ENCODE data around the gene KIF2A. TPM values are rescaled to one million over a fixed set of nuclear protein-coding genes. Genes with fewer than 3 reads are reported as not detected.

Gene KIF2A
- total and polyA plus RNA-seq, 2 of the 4 experiments (the other 2 are of a cell fraction): 23.6 to 37.3 TPM

- Histone ChIP-seq H3K4me3 (ENCODE audit: insufficient read depth, low read depth, low read length) (peak overlapping the region; percentile 98), H3K79me1 (ENCODE audit: low read depth in 1 of 2, low read length in 2 of 2) (peaks cover 0 to 40% of the 10 kb centered on the region in 2 experiments; a peak in 2 of 4 replicates), H3K27me3 (ENCODE audit: control insufficient read depth, insufficient read depth, low read length) (no peaks in the 10 kb centered on the region), H2BK20ac (ENCODE audit: low read depth, low read length) (no peak overlapping the region), H3K27ac (ENCODE audit: insufficient read depth, low read length) (peak overlapping the region; percentile 91), H3K9me1 (ENCODE audit: insufficient read depth, low read length) (peaks cover 14% of the 10 kb centered on the region), H3K14ac (replicated peaks; ENCODE audit: low read depth, low read length) (0 out of 2 replicates have a peak overlapping the region, but pooled peaks have one; percentile 65), H3K4me2 (ENCODE audit: low read depth, low read length) (no peak overlapping the region), H4K20me1 (ENCODE audit: insufficient read depth, low read length) (peaks cover 38% of the 10 kb centered on the region), H3K9me3 (ENCODE audit: control insufficient read depth, insufficient read depth, low read length) (no peaks in the 10 kb centered on the region), H2BK5ac (ENCODE audit: low read depth, low read length, poor library complexity, severe bottlenecking) (peak overlapping the region; percentile 85), H2AK9ac (replicated peaks; ENCODE audit: low read depth, low read length, poor library complexity) (peak overlapping the region; percentile 93), H2AFZ (replicated peaks; ENCODE audit: low read length, poor library complexity) (peak overlapping the region; percentile 99), H3K23ac (ENCODE audit: low read depth, low read length) (peak overlapping the region; percentile 97; the same call in 1 of the 2 replicates), H2BK15ac (ENCODE audit: low read depth, low read length) (no peak overlapping the region), H3K4me1 (ENCODE audit: control insufficient read depth, insufficient read depth, low read length) (0 out of 2 replicates have a peak, but pooled peaks cover 2% of the 10 kb centered on the region), H3K9ac (ENCODE audit: low read depth, low read length) (peak overlapping the region; percentile 73), H3K36me3 (ENCODE audit: control insufficient read depth, insufficient read depth, low read length) (no peaks in the 10 kb centered on the region; the same call in 1 of the 2 replicates), H3K4ac (ENCODE audit: low read depth, low read length) (peak overlapping the region; percentile 79), H3K56ac (ENCODE audit: extremely low read depth, insufficient read depth, low read length) (no peak overlapping the region; the same call in 1 of the 2 replicates), H4K8ac (ENCODE audit: low read depth in 2 of 2, low read length in 2 of 2) (peak overlapping the region in 1 of 2 experiments; percentile 72; a peak in 1 of 4 replicates), H4K91ac (ENCODE audit: insufficient read depth, low read depth, low read length) (no peak overlapping the region), H2BK120ac (ENCODE audit: low read depth, low read length) (peak overlapping the region; percentile 44; the same call in 1 of the 2 replicates), H4K5ac (ENCODE audit: low read depth, low read length) (no peak overlapping the region), H2AK5ac (ENCODE audit: low read depth, low read length) (no peak overlapping the region), H3K18ac (ENCODE audit: low read depth, low read length) (no peak overlapping the region; the same call in 1 of the 2 replicates)
- no peak for DNase-seq
- in situ Hi-C loops (cut with MboI; ENCODE audit: low sequenced_read_pairs): no loop called here
- no TSS peak for BruUV-seq (replicated peaks)
- peak; percentile 65 for ATAC-seq (ENCODE audit: low read depth)
- POLR2A ChIA-PET (ENCODE audit: unreplicated experiment): no interaction called here
- dilution Hi-C loops (cut with HindIII; ENCODE audit: low sequenced_read_pairs, unreplicated experiment): no loop called here
- CTCF ChIA-PET: no interaction called here
- TF ChIP-seq SMC3 (IDR thresholded peaks at IDR 0.05; ENCODE audit: low read depth, low read length): no peak
- TF ChIP-seq NFE2L2 (IDR thresholded peaks at IDR 0.05; ENCODE audit: low read depth, low read length): no peak
- TF ChIP-seq RAD21 (IDR thresholded peaks at IDR 0.05; ENCODE audit: low read length): no peak
- TF ChIP-seq RCOR1 (IDR thresholded peaks at IDR 0.05; ENCODE audit: insufficient replicate concordance, low read length): no peak
- TF ChIP-seq RFX5 (IDR thresholded peaks at IDR 0.05; ENCODE audit: low read depth, low read length): no peak
- no peak for TF ChIP-seq CHD1 (IDR thresholded peaks at IDR 0.05; ENCODE audit: low read depth, low read length)
- TF ChIP-seq ELK1 (IDR thresholded peaks at IDR 0.05; ENCODE audit: borderline replicate concordance, low read depth, low read length): no peak
- TF ChIP-seq CEBPB (IDR thresholded peaks at IDR 0.05; ENCODE audit: low read depth, low read length): no peak
- TF ChIP-seq FOS (IDR thresholded peaks at IDR 0.05; ENCODE audit: low read depth, low read length): no peak
- TF ChIP-seq MAZ (IDR thresholded peaks at IDR 0.05; ENCODE audit: borderline replicate concordance, low read depth, low read length): no peak
- no peak; the same call in 1 of the 2 replicates for TF ChIP-seq POLR2A (IDR thresholded peaks at IDR 0.05; ENCODE audit: low read depth, low read length)
- TF ChIP-seq, protein P1, sequence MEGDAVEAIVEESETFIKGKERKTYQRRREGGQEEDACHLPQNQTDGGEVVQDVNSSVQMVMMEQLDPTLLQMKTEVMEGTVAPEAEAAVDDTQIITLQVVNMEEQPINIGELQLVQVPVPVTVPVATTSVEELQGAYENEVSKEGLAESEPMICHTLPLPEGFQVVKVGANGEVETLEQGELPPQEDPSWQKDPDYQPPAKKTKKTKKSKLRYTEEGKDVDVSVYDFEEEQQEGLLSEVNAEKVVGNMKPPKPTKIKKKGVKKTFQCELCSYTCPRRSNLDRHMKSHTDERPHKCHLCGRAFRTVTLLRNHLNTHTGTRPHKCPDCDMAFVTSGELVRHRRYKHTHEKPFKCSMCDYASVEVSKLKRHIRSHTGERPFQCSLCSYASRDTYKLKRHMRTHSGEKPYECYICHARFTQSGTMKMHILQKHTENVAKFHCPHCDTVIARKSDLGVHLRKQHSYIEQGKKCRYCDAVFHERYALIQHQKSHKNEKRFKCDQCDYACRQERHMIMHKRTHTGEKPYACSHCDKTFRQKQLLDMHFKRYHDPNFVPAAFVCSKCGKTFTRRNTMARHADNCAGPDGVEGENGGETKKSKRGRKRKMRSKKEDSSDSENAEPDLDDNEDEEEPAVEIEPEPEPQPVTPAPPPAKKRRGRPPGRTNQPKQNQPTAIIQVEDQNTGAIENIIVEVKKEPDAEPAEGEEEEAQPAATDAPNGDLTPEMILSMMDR (conservative IDR thresholded peaks at IDR 0.05; ENCODE audit: low read depth, low read length): no peak
- no peak for TF ChIP-seq BHLHE40 (IDR thresholded peaks at IDR 0.05; ENCODE audit: low read depth, low read length)
- TF ChIP-seq, protein P2, sequence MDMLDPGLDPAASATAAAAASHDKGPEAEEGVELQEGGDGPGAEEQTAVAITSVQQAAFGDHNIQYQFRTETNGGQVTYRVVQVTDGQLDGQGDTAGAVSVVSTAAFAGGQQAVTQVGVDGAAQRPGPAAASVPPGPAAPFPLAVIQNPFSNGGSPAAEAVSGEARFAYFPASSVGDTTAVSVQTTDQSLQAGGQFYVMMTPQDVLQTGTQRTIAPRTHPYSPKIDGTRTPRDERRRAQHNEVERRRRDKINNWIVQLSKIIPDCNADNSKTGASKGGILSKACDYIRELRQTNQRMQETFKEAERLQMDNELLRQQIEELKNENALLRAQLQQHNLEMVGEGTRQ (IDR thresholded peaks at IDR 0.05; ENCODE audit: low read depth, low read length): no peak
- TF ChIP-seq MAFK (IDR thresholded peaks at IDR 0.05; ENCODE audit: low read depth, low read length): no peak
- intact Hi-C loops (cut with micrococcal nuclease): no loop called here
- WGBS, 2 experiments (ENCODE audit: extremely low coverage in 2 of 2, insufficient read length in 1 of 2): no CpG with 5 or more reads among the region's 67 CpGs
Measured at GRCh38 chr5:62306323-62306895, 403 bp downstream of the KIF2A start.

Data from IMR-90 (cell line).